ENCODE data around the gene HAUS5.

- no peak for TF ChIP-seq CTCF (IDR thresholded peaks at IDR 0.05; ENCODE audit: poor library complexity)
- TF ChIP-seq EZH2 (IDR thresholded peaks at IDR 0.05; ENCODE audit: borderline replicate concordance), result no peak
Observed at GRCh38 chr19:35569281-35569781, 43.2 kb upstream of the HAUS5 start.
